Testis (tissue), 3 donors: Measurements from ENCODE around the gene FOXR1. TPM values are rescaled to one million over a fixed set of nuclear protein-coding genes. Genes with fewer than 3 reads are reported as not detected.

Source experiments
- DNase-seq: peaks from one replicate; pipeline ENCODE4 v3.0.0-alpha.2; 2019
- H3K27ac ChIP-seq, 2 donors: fragments of 200-600 bp; sonication (generic); one replicate each; pipeline ENCODE4 v1.5.1; 2019
- H3K27me3 ChIP-seq: fragments of 200-600 bp; sonication (generic); one replicate; pipeline ENCODE4 v1.5.1; 2019
- H3K36me3 ChIP-seq: fragments of 200-600 bp; sonication (generic); one replicate; pipeline ENCODE4 v1.5.1; 2017; ENCODE audit warnings: low read depth; ENCODE audit errors: missing control alignments
- H3K4me1 ChIP-seq: fragments of 200-600 bp; sonication (generic); one replicate; pipeline ENCODE4 v1.5.1; 2019
- H3K4me3 ChIP-seq, 2 donors: fragments of 200-600 bp; sonication (generic); one replicate each; pipeline ENCODE4 v1.5.1; 2017 to 2019
- H3K9me3 ChIP-seq: fragments of 200-600 bp; sonication (generic); one replicate; pipeline ENCODE4 v1.5.1; 2017
- CTCF ChIP-seq, 3 experiments: fragments of 450-650 bp in 2 of 3; fragments of 200-600 bp in 1 of 3; sonication (generic) in 1 of 3; IDR thresholded peaks; one replicate each; pipeline ENCODE4 v1.5.1; 2016 to 2019; ENCODE audit warnings: antibody characterized with exemption in 3 of 3, mild to moderate bottlenecking in 2 of 3, moderate library complexity in 1 of 3
- POLR2A ChIP-seq: fragments of 450-650 bp; IDR thresholded peaks from one replicate; pipeline ENCODE4 v1.6.1; 2017; ENCODE audit warnings: antibody characterized with exemption, mild to moderate bottlenecking, moderate library complexity
- WGBS, 2 donors: methylation state at CpG; one replicate each; pipeline ENCODE4 v1.1.5; 2018; 5-methylcytosine and 5-hydroxymethylcytosine counted together
- intact Hi-C: fragments of 100-400 bp; cut with DNase I; formaldehyde crosslinking; loops from one replicate; pipeline ENCODE4 v1.15.1; 2023; ENCODE audit warnings: low total_unique reads
- polyA plus RNA-seq: library from polyadenylated mRNA; stranded (reverse); fragments of 350-450 nt; fragmentation: Illumina TruSeq; extraction: RNeasy Lipid Tissue Mini Kit (QIAGEN cat#74804); gene quantifications from one replicate; pipeline ENCODE4 v1.2.3, GENCODE V29; 2014; ENCODE audit warnings: low read depth, low replicate concordance; ENCODE audit not compliant: insufficient read depth
- total RNA-seq, 2 donors: library from RNA; depleted of rRNA; stranded (reverse); fragments of >200 nt; gene quantifications; one replicate each; pipeline ENCODE4 v1.2.3, GENCODE V29; 2016

FOXR1 gene
- total and polyA plus RNA-seq, 3 donors from 2014 or later = 5.0 to 8.9 (median 7.3) TPM

GRCh38 chr11:118938491-118939403 is 32.8 kb upstream of the FOXR1 start:
- no peak for TF ChIP-seq POLR2A
- no peak for TF ChIP-seq CTCF (IDR thresholded peaks at IDR 0.05)
- H3K27ac ChIP-seq = no peak overlapping the region
- no peak overlapping the region for H3K4me3 ChIP-seq
- H3K36me3 ChIP-seq = no peaks in the 10 kb centered on the region
- H3K9me3 ChIP-seq = no peaks in the 10 kb centered on the region
- no peaks in the 10 kb centered on the region for H3K27me3 ChIP-seq
- no peaks in the 10 kb centered on the region for H3K4me1 ChIP-seq
- no peak for DNase-seq
- WGBS, 2 donors = 81 to 83% methylated on average over 10 to 11 of the region's 11 CpGs
- intact Hi-C loops = no loop called here

- no peaks in the 10 kb centered on the region for H3K36me3 ChIP-seq
- no peaks in the 10 kb centered on the region for H3K9me3 ChIP-seq
- no peaks in the 10 kb centered on the region for H3K4me1 ChIP-seq
- no peak for TF ChIP-seq POLR2A
- TF ChIP-seq CTCF (IDR thresholded peaks at IDR 0.05) = no peak
- 62 to 76% methylated on average over 8 of the region's 8 CpGs for WGBS, 2 donors
- intact Hi-C loops = no loop called here
- H3K4me3 ChIP-seq = no peak overlapping the region
- H3K27me3 ChIP-seq = no peaks in the 10 kb centered on the region
- DNase-seq = no peak
- H3K27ac ChIP-seq = no peak overlapping the region
Observed at GRCh38 chr11:118939404-118939915, 32.1 kb upstream of the FOXR1 start.

- H3K4me3 ChIP-seq = no peak overlapping the region
- TF ChIP-seq POLR2A (no peak), CTCF (IDR thresholded peaks at IDR 0.05) (no peak)
- WGBS, 2 donors = 59 to 78% methylated on average over 13 of the region's 13 CpGs
- no peaks in the 10 kb centered on the region for H3K4me1 ChIP-seq
- intact Hi-C loops = no loop called here
- H3K27me3 ChIP-seq = no peaks in the 10 kb centered on the region
- no peaks in the 10 kb centered on the region for H3K36me3 ChIP-seq
- DNase-seq = no peak
- no peaks in the 10 kb centered on the region for H3K9me3 ChIP-seq
- H3K27ac ChIP-seq = no peak overlapping the region
Observed at GRCh38 chr11:118939953-118940598, 31.5 kb upstream of the FOXR1 start.

- no peaks in the 10 kb centered on the region for H3K4me1 ChIP-seq
- H3K9me3 ChIP-seq = no peaks in the 10 kb centered on the region
- no peak overlapping the region for H3K27ac ChIP-seq
- DNase-seq = no peak
- TF ChIP-seq CTCF (IDR thresholded peaks at IDR 0.05) (no peak), POLR2A (no peak)
- H3K4me3 ChIP-seq = no peak overlapping the region
- intact Hi-C loops = no loop called here
- H3K27me3 ChIP-seq = no peaks in the 10 kb centered on the region
- 29 to 30% methylated on average over 2 of the region's 2 CpGs for WGBS, 2 donors
- no peaks in the 10 kb centered on the region for H3K36me3 ChIP-seq
Observed at GRCh38 chr11:118947091-118947490, 24.5 kb upstream of the FOXR1 start.
